H1 (cell line): ENCODE results near the gene PRSS16. TPM values are rescaled to one million over a fixed set of nuclear protein-coding genes. Genes with fewer than 3 reads are reported as not detected.

ENCODE experiments used
- KDM1A ChIP-seq: fragments of 200-600, 300-600 bp; sonication (generic); IDR thresholded peaks from 2 replicates; pipeline ENCODE4 v1.7.1; 2016; ENCODE audit warnings: mild to moderate bottlenecking, low read length, borderline replicate concordance
- POLR2A ChIP-seq, 2 experiments: IDR thresholded peaks; 1 replicate in 1 of 2; 2 replicates in 1 of 2; pipeline ENCODE4 v1.6.1; 2011; ENCODE audit warnings: low read depth in 2 of 2, low read length in 2 of 2, mild to moderate bottlenecking in 2 of 2; ENCODE audit errors: control extremely low read depth in 1 of 2
- RBBP5 ChIP-seq: IDR thresholded peaks from 2 replicates; pipeline ENCODE4 v1.7.1; 2012; ENCODE audit warnings: low read depth, mild to moderate bottlenecking, inconsistent platforms, low read length, moderate library complexity, borderline replicate concordance
- SIN3A ChIP-seq, 2 experiments: IDR thresholded peaks in 1 of 2; conservative IDR thresholded peaks in 1 of 2; 2 replicates each; pipeline ENCODE4 v1.6.1; 2011 to 2012; ENCODE audit warnings: low read length in 2 of 2, improper control_type of control experiment in 1 of 2, low read depth in 1 of 2, mild to moderate bottlenecking in 1 of 2
- TAF7 ChIP-seq: optimal IDR thresholded peaks from 2 replicates; pipeline ENCODE3; 2011; ENCODE audit warnings: low read depth, mild to moderate bottlenecking, inconsistent platforms, low read length, moderate library complexity, borderline replicate concordance
- polyA plus RNA-seq, 7 experiments: library from polyadenylated mRNA; depleted of rRNA in 3 of 7; stranded (reverse) in 5 of 7; unstranded in 2 of 7; fragments of >200 nt in 5 of 7; fragments of 200-250 nt in 2 of 7; gene quantifications; 1 replicate in 5 of 7; 2 replicates in 1 of 7; 4 replicates in 1 of 7; pipeline versions ENCODE4 v1.2.1 to v1.2.3, GENCODE V29; 2011 to 2013; ENCODE audit warnings: missing spikeins in 2 of 7, mixed read lengths in 2 of 7
- total RNA-seq: library from RNA; stranded (reverse); fragmentation: NEBNext Ultra II Directional; extraction: Animal tissue kit (Norgen Biotek cat#: 25700); gene quantifications from 2 replicates; pipeline ENCODE4 v1.2.1, GENCODE V29; 2021

Gene PRSS16
- total and polyA plus RNA-seq, 2 of the 8 experiments (the other 6 are each of a cell fraction or from before 2014, with no cell fraction given): 20.2 to 38.9 TPM

DNA sequence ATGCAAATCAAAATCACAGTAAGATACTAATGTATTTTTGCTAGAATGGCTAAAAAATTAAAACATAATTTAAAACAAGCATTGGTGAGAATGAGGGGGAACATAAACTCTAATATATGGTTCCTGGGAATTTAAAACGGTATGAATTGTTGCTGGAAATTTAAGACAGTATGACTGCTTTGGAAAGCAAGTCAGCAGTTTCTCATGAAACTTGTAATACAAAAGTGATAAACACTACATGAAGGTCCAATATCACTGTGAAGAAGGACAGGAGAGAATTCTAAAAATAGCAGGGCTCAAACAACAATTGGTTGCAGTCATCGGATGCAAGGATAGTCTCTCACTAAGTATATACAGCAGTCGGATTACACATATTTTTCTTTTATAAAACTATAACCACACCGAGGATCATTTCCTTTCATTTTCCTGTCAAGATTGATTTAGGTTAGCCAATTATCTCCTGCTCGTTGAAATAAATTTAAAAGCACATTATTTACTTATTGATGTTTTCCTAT is 18.5 kb upstream of the PRSS16 start (continued):
- TF ChIP-seq RBBP5 (no peak), TAF7 (no peak), SIN3A (conservative IDR thresholded peaks at IDR 0.05 in 1 of 2, IDR thresholded peaks at IDR 0.05 in 1 of 2; ENCODE audit: low read depth in 1 of 2, low read length in 2 of 2) (no peak), KDM1A (no peak), POLR2A (IDR thresholded peaks at IDR 0.05; ENCODE audit: control extremely low read depth in 1 of 2, low read depth in 2 of 2, low read length in 2 of 2) (no peak)
